WTC11 (cell line): ENCODE measurements around the gene FAM3C. TPM values are rescaled to one million over a fixed set of nuclear protein-coding genes. Genes with fewer than 3 reads are reported as not detected.

Source experiments
- CDX4 ChIP-seq: fragments of 250-450 bp; sonication (Bioruptor Pico); IDR thresholded peaks from 2 replicates; pipeline ENCODE4 v1.9.0; 2021; ENCODE audit warnings: moderate library complexity, mild to moderate bottlenecking, inconsistent platforms, borderline replicate concordance
- ELF4 ChIP-seq: sonication (generic); formaldehyde crosslinking; IDR thresholded peaks from 2 replicates; pipeline ENCODE4 v1.8.1; 2022; ENCODE audit warnings: low read depth, mild to moderate bottlenecking, moderate library complexity, missing genetic modification reagents
- ETV6 ChIP-seq: sonication (generic); formaldehyde crosslinking; IDR thresholded peaks from 2 replicates; pipeline ENCODE4 v1.8.1; 2022; ENCODE audit warnings: mild to moderate bottlenecking, missing genetic modification reagents
- FOXP1 ChIP-seq: sonication (generic); formaldehyde crosslinking; IDR thresholded peaks from 2 replicates; pipeline ENCODE4 v1.8.0; 2022; ENCODE audit warnings: missing genetic modification reagents, mild to moderate bottlenecking, moderate library complexity, borderline replicate concordance
- FOXP4 ChIP-seq: sonication (generic); formaldehyde crosslinking; IDR thresholded peaks from 2 replicates; pipeline ENCODE4 v1.8.0; 2022; ENCODE audit warnings: mild to moderate bottlenecking, missing genetic modification reagents
- IRF2 ChIP-seq: sonication (generic); formaldehyde crosslinking; IDR thresholded peaks from 2 replicates; pipeline ENCODE4 v1.8.0; 2022; ENCODE audit warnings: low read depth, missing genetic modification reagents, borderline replicate concordance
- JAZF1 ChIP-seq: fragments of 250-450 bp; sonication (Bioruptor Pico); IDR thresholded peaks from 2 replicates; pipeline ENCODE4 v1.9.0; 2021; ENCODE audit warnings: moderate library complexity, mild to moderate bottlenecking, inconsistent platforms
- JUN ChIP-seq: sonication (generic); formaldehyde crosslinking; IDR thresholded peaks from 2 replicates; pipeline ENCODE4 v1.8.0; 2023; ENCODE audit warnings: mild to moderate bottlenecking, missing genetic modification reagents
- MAX ChIP-seq: sonication (generic); formaldehyde crosslinking; IDR thresholded peaks from 2 replicates; pipeline ENCODE4 v1.8.0; 2022; ENCODE audit warnings: mild to moderate bottlenecking, missing genetic modification reagents
- MXD4 ChIP-seq: fragments of 250-450 bp; sonication (Bioruptor Pico); IDR thresholded peaks from 2 replicates; pipeline ENCODE4 v1.8.0; 2021; ENCODE audit warnings: mild to moderate bottlenecking, moderate library complexity, borderline replicate concordance
- OVOL2 ChIP-seq: fragments of 250-450 bp; sonication (Bioruptor Pico); IDR thresholded peaks from 2 replicates; pipeline ENCODE4 v1.9.0; 2021; ENCODE audit warnings: mild to moderate bottlenecking, borderline replicate concordance
- PRDM15 ChIP-seq: sonication (generic); formaldehyde crosslinking; IDR thresholded peaks from 2 replicates; pipeline ENCODE4 v1.8.0; 2022; ENCODE audit warnings: missing genetic modification reagents
- PRRX2 ChIP-seq: fragments of 250-450 bp; sonication (Bioruptor Pico); IDR thresholded peaks from 2 replicates; pipeline ENCODE4 v1.8.0; 2021; ENCODE audit warnings: mild to moderate bottlenecking
- RELA ChIP-seq: sonication (generic); formaldehyde crosslinking; IDR thresholded peaks from 2 replicates; pipeline ENCODE4 v1.8.1; 2022; ENCODE audit warnings: missing genetic modification reagents, mild to moderate bottlenecking, borderline replicate concordance
- SOX15 ChIP-seq: fragments of 250-450 bp; sonication (Bioruptor Pico); IDR thresholded peaks from 2 replicates; pipeline ENCODE4 v1.9.0; 2021; ENCODE audit warnings: mild to moderate bottlenecking
- SP1 ChIP-seq: sonication (generic); formaldehyde crosslinking; conservative IDR thresholded peaks from 2 replicates; pipeline ENCODE4 v1.8.1; 2022; ENCODE audit warnings: missing genetic modification reagents
- TEAD1 ChIP-seq: sonication (generic); formaldehyde crosslinking; IDR thresholded peaks from 2 replicates; pipeline ENCODE4 v1.8.0; 2022; ENCODE audit warnings: mild to moderate bottlenecking, missing genetic modification reagents
- USF1 ChIP-seq: sonication (generic); formaldehyde crosslinking; IDR thresholded peaks from 2 replicates; pipeline ENCODE4 v1.8.0; 2022; ENCODE audit warnings: mild to moderate bottlenecking, missing genetic modification reagents
- ZNF219 ChIP-seq: sonication (generic); formaldehyde crosslinking; IDR thresholded peaks from 2 replicates; pipeline ENCODE4 v1.8.0; 2023; ENCODE audit warnings: missing genetic modification reagents, mild to moderate bottlenecking, borderline replicate concordance
- ZNF263 ChIP-seq: sonication (generic); formaldehyde crosslinking; IDR thresholded peaks from 2 replicates; pipeline ENCODE4 v1.8.1; 2022; ENCODE audit warnings: low read depth, mild to moderate bottlenecking, moderate library complexity, missing genetic modification reagents
- ZNF396 ChIP-seq: fragments of 250-450 bp; sonication (Bioruptor Pico); IDR thresholded peaks from 2 replicates; pipeline ENCODE4 v1.8.0; 2021; ENCODE audit warnings: mild to moderate bottlenecking, moderate library complexity, borderline replicate concordance
- total RNA-seq: library from RNA; stranded (reverse); gene quantifications from 3 replicates; pipeline ENCODE4 v1.2.3, GENCODE V29; 2021
- TF ChIP-seq, protein P1 (sequence below): sonication (generic); formaldehyde crosslinking; IDR thresholded peaks from 2 replicates; pipeline ENCODE4 v1.8.1; 2023; ENCODE audit warnings: mild to moderate bottlenecking, moderate library complexity, missing genetic modification reagents
- TF ChIP-seq, protein P2 (sequence below): sonication (generic); formaldehyde crosslinking; IDR thresholded peaks from 2 replicates; pipeline ENCODE4 v1.8.0; 2023; ENCODE audit warnings: missing genetic modification reagents, mild to moderate bottlenecking, borderline replicate concordance

FAM3C gene
- total RNA-seq, 1 experiment from 2014 or later: 65.7 TPM

- TF ChIP-seq SP1 (CRISPR knock-in tag) (peak; percentile 91), ZNF219 (CRISPR knock-in tag) (0 out of 2 replicates have a peak, but pooled peaks have one; percentile 11), RELA (CRISPR knock-in tag) (peak; percentile 14; the same call in 1 of the 2 replicates), CDX4 (CRISPR knock-in tag) (no peak), OVOL2 (CRISPR knock-in tag) (no peak; the same call in 1 of the 2 replicates), MAX (CRISPR knock-in tag) (peak; percentile 84), IRF2 (CRISPR knock-in tag) (0 out of 2 replicates have a peak, but pooled peaks have one; percentile 29), PRRX2 (CRISPR knock-in tag) (0 out of 2 replicates have a peak, but pooled peaks have one; percentile 70), FOXP1 (CRISPR knock-in tag) (peak; percentile 63; the same call in 1 of the 2 replicates), SOX15 (CRISPR knock-in tag) (no peak), TEAD1 (CRISPR knock-in tag) (peak; percentile 87), PRDM15 (CRISPR knock-in tag) (no peak), JUN (CRISPR knock-in tag) (0 out of 2 replicates have a peak, but pooled peaks have one; percentile 41), USF1 (CRISPR knock-in tag) (peak; percentile 65), ELF4 (CRISPR knock-in tag) (peak; percentile 56; the same call in 1 of the 2 replicates), JAZF1 (CRISPR knock-in tag) (no peak), FOXP4 (CRISPR knock-in tag) (peak; percentile 47), ZNF396 (no peak), MXD4 (no peak), ETV6 (CRISPR knock-in tag) (peak; percentile 92), ZNF263 (CRISPR knock-in tag) (0 out of 2 replicates have a peak, but pooled peaks have one; percentile 40)
- TF ChIP-seq, protein P1, sequence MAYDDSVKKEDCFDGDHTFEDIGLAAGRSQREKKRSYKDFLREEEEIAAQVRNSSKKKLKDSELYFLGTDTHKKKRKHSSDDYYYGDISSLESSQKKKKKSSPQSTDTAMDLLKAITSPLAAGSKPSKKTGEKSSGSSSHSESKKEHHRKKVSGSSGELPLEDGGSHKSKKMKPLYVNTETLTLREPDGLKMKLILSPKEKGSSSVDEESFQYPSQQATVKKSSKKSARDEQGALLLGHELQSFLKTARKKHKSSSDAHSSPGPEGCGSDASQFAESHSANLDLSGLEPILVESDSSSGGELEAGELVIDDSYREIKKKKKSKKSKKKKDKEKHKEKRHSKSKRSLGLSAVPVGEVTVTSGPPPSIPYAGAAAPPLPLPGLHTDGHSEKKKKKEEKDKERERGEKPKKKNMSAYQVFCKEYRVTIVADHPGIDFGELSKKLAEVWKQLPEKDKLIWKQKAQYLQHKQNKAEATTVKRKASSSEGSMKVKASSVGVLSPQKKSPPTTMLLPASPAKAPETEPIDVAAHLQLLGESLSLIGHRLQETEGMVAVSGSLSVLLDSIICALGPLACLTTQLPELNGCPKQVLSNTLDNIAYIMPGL (CRISPR knock-in tag): peak; percentile 100
- TF ChIP-seq, protein P2, sequence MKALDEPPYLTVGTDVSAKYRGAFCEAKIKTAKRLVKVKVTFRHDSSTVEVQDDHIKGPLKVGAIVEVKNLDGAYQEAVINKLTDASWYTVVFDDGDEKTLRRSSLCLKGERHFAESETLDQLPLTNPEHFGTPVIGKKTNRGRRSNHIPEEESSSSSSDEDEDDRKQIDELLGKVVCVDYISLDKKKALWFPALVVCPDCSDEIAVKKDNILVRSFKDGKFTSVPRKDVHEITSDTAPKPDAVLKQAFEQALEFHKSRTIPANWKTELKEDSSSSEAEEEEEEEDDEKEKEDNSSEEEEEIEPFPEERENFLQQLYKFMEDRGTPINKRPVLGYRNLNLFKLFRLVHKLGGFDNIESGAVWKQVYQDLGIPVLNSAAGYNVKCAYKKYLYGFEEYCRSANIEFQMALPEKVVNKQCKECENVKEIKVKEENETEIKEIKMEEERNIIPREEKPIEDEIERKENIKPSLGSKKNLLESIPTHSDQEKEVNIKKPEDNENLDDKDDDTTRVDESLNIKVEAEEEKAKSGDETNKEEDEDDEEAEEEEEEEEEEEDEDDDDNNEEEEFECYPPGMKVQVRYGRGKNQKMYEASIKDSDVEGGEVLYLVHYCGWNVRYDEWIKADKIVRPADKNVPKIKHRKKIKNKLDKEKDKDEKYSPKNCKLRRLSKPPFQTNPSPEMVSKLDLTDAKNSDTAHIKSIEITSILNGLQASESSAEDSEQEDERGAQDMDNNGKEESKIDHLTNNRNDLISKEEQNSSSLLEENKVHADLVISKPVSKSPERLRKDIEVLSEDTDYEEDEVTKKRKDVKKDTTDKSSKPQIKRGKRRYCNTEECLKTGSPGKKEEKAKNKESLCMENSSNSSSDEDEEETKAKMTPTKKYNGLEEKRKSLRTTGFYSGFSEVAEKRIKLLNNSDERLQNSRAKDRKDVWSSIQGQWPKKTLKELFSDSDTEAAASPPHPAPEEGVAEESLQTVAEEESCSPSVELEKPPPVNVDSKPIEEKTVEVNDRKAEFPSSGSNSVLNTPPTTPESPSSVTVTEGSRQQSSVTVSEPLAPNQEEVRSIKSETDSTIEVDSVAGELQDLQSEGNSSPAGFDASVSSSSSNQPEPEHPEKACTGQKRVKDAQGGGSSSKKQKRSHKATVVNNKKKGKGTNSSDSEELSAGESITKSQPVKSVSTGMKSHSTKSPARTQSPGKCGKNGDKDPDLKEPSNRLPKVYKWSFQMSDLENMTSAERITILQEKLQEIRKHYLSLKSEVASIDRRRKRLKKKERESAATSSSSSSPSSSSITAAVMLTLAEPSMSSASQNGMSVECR: 0 out of 2 replicates have a peak, but pooled peaks have one; percentile 46
Measured at GRCh38 chr7:121395961-121396757, at the start of gene FAM3C (continued).
